BJ (cell line): Measurements from ENCODE around the gene CDC42EP4. TPM values are rescaled to one million over a fixed set of nuclear protein-coding genes. Genes with fewer than 3 reads are reported as not detected.

Experiments
- CTCF ChIA-PET: fragments of 350-600 bp; formaldehyde crosslinking; extraction: SDS; loops from one replicate; lab custom pipeline; 2021; ENCODE audit warnings: antibody characterized with exemption, inconsistent platforms; lab: Yijun Ruan, JAX
- POLR2A ChIA-PET: fragments of 300-600 bp; sonication (Branson Sonifier 250); formaldehyde crosslinking; extraction: SDS; loops from one replicate; lab custom pipeline; 2021; ENCODE audit warnings: antibody characterized with exemption; lab: Charles Lee
- DNase-seq: peaks from one replicate; pipeline ENCODE4 v3.0.0-alpha.2; 2011; ENCODE audit warnings: low read depth
- H3K27me3 ChIP-seq: 2 replicates; pipeline ENCODE4 v1.6.0; 2011; ENCODE audit warnings: low read length; ENCODE audit not compliant: control insufficient read depth, insufficient read depth
- H3K36me3 ChIP-seq: 2 replicates; pipeline ENCODE4 v1.5.1; 2011; ENCODE audit warnings: low read length; ENCODE audit not compliant: control insufficient read depth, insufficient read depth
- H3K4me3 ChIP-seq: 2 replicates; pipeline ENCODE4 v1.5.1; 2011; ENCODE audit warnings: low read depth, mild to moderate bottlenecking, control low read depth, low read length
- CTCF ChIP-seq: IDR thresholded peaks from 2 replicates; pipeline ENCODE4 v1.5.1; 2011; ENCODE audit warnings: low read depth, mild to moderate bottlenecking, control low read depth, inconsistent platforms, low read length, moderate library complexity; ENCODE audit not compliant: insufficient read depth
- polyA plus RNA-seq: library from polyadenylated mRNA; depleted of rRNA; stranded (reverse); fragments of >200 nt; gene quantifications from 2 replicates; pipeline ENCODE4 v1.2.3, GENCODE V29; 2011

Gene CDC42EP4
- polyA plus RNA-seq, 1 experiment = 28.0 TPM

DNA sequence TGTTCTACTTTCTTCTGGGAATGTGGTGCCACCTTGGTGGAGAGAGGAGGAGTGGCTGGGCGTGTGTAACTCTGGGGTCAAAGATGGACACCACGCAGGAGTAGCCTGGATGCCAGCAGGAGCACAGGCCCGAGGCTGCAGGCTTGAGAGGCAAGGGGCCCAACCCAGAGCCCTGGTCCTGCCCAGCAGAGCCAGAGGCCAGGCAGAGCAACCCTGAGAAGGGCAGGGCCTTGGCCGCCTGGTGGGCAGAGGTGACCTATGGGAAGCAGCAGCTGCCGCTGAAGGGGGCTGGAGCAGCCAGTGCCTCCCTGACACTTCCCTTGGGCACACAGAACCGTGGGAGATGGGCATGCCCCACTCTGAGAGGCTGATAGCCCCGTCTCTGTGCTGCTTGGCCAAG is 32.1 kb downstream of the CDC42EP4 start:
- no peak for DNase-seq
- ChIA-PET CTCF (interaction anchor here (2.0 kb wide), 1 partner anchor 92 kb away, joined by 4 read pairs; no protein-coding TSS in a partner anchor), POLR2A (no interaction called here)
- Histone ChIP-seq H3K27me3 (no peaks in the 10 kb centered on the region), H3K36me3 (peaks cover 11% of the 10 kb centered on the region), H3K4me3 (no peak overlapping the region)
- no peak for TF ChIP-seq CTCF

- CTCF ChIA-PET = interaction anchor here (0.9 to 2.0 kb wide), 5 partner anchors 12 to 93 kb away, joined by 3 to 5 read pairs (median 3); partner anchors contain the start of gene CDC42EP4
- peaks cover 9% of the 10 kb centered on the region for H3K36me3 ChIP-seq
Measured at GRCh38 chr17:73278465-73279453, 33.0 kb downstream of the CDC42EP4 start.

DNA sequence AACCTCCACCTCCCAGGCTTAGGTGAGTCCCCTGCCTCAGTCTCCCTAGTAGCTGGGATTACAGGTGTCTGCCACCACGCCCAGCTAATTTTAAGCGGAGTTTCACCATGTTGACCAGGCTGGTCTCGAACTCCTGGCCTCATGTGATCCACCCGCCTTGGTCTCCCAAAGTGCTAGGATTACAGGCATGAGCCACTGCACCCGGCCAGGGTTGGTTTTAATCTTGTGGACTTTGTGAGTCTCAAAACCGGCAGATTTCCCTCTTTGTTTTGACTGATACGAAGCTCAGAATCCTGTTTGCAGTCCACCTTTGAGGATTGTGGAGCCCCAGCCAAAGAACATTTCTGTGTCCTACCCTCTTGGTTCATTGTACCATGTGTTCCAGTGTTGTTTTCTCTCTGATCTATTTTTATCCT is 33.7 kb downstream of the CDC42EP4 start:
- no peak for TF ChIP-seq CTCF
- H3K4me3 ChIP-seq = no peak overlapping the region
- no peaks in the 10 kb centered on the region for H3K27me3 ChIP-seq
- no peak for DNase-seq
- ChIA-PET CTCF (interaction anchor here (0.9 to 2.0 kb wide), 5 partner anchors 13 to 94 kb away, joined by 3 to 5 read pairs (median 3); partner anchors contain the start of gene CDC42EP4), POLR2A (no interaction called here)
- H3K36me3 ChIP-seq = peaks cover 6% of the 10 kb centered on the region; the same call in 1 of the 2 replicates

More at GRCh38 chr17:73278465-73279453, 33.0 kb downstream of the CDC42EP4 start:
- Histone ChIP-seq H3K27me3 (no peaks in the 10 kb centered on the region), H3K4me3 (no peak overlapping the region)
- DNase-seq = no peak
- POLR2A ChIA-PET = no interaction called here
- TF ChIP-seq CTCF = no peak

DNA sequence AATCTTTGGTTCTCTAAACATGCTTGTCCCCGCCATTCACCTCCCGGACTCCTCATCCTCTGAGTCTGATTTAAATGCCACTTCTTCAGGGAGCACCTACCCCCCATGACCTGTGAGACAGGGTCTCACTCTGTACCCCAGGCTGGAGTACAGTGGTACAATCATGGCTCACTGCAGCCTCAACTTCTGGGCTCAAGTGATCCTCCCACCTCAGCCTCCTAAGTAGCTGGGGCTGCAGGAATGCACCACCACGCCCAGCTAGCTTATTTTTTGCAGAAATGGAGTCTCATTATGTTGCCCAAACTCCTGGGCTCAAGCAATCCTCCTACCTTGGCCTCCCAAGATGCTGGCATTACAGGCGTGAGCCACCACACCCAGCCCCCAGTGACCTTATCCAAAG is 37.3 kb downstream of the CDC42EP4 start:
- DNase-seq = no peak
- POLR2A ChIA-PET = no interaction called here
- Histone ChIP-seq H3K4me3 (no peak overlapping the region), H3K27me3 (no peaks in the 10 kb centered on the region), H3K36me3 (no peaks in the 10 kb centered on the region)
- CTCF ChIA-PET = interaction anchor here (1.6 kb wide), 1 partner anchor 59 kb away, joined by 3 read pairs; no protein-coding TSS in a partner anchor
- no peak for TF ChIP-seq CTCF

- ChIA-PET CTCF (no interaction called here), POLR2A (no interaction called here)
- no peak for DNase-seq
- no peak for TF ChIP-seq CTCF
- H3K27me3 ChIP-seq = no peaks in the 10 kb centered on the region
- no peaks in the 10 kb centered on the region for H3K36me3 ChIP-seq
- no peak overlapping the region for H3K4me3 ChIP-seq
Measured at GRCh38 chr17:73272906-73273218, 38.9 kb downstream of the CDC42EP4 start.
